Activated CD8-positive, alpha-beta T cell treated with anti-CD3 and anti-CD28 coated beads, Interleukin-2, amount 10 ng/mL, durations not matched to agents 7 days and 5 days (primary cell): Measurements from ENCODE around the gene AFAP1. TPM values are rescaled to one million over a fixed set of nuclear protein-coding genes. Genes with fewer than 3 reads are reported as not detected.
"Not testable (repeated sequence)": the region's sequence is repeated elsewhere in the genome, so short reads cannot be mapped to it uniquely, and the experiment has no call there.

Experiments used
- ATAC-seq: fragments of 150-1000 bp; cut with Tn5 transposase; one replicate; pipeline ENCODE4 v1.10.0; 2021; ENCODE audit warnings: moderate library complexity
- CTCF ChIA-PET: fragments of 350-600 bp; sonication (Branson Sonifier 250); formaldehyde crosslinking; loops from one replicate; lab custom pipeline; 2021; ENCODE audit warnings: antibody characterized with exemption; lab: Charles Lee
- POLR2A ChIA-PET: fragments of 350-600 bp; sonication (Branson Sonifier 250); formaldehyde crosslinking; loops from one replicate; lab custom pipeline; 2021; ENCODE audit warnings: antibody characterized with exemption; lab: Charles Lee
- DNase-seq: peaks from one replicate; pipeline ENCODE4 v3.0.0-alpha.2; 2020
- H3K27ac Mint-ChIP-seq: one replicate; pipeline ENCODE4 v1.8.0; 2021; ENCODE audit warnings: mild to moderate bottlenecking, mixed read lengths
- H3K27me3 Mint-ChIP-seq: one replicate; pipeline ENCODE4 v1.8.0; 2021; ENCODE audit warnings: low read depth, mixed read lengths
- H3K36me3 Mint-ChIP-seq: one replicate; pipeline ENCODE4 v1.8.0; 2021; ENCODE audit warnings: low read depth, mixed read lengths
- H3K4me1 Mint-ChIP-seq: one replicate; pipeline ENCODE4 v1.8.0; 2021; ENCODE audit warnings: low read depth, mixed read lengths
- H3K4me3 Mint-ChIP-seq: one replicate; pipeline ENCODE4 v1.8.0; 2021; ENCODE audit warnings: mild to moderate bottlenecking, mixed read lengths
- H3K9me3 Mint-ChIP-seq: one replicate; pipeline ENCODE4 v1.8.0; 2022; ENCODE audit warnings: mixed read lengths; ENCODE audit not compliant: insufficient read depth
- total RNA-seq, 2 experiments: library from RNA; stranded (reverse); gene quantifications; one replicate each; pipeline ENCODE4 v1.2.3, GENCODE V29; 2021

AFAP1 gene
- total RNA-seq, 2 experiments from 2014 or later, result 5.3 to 6.2 TPM

DNA sequence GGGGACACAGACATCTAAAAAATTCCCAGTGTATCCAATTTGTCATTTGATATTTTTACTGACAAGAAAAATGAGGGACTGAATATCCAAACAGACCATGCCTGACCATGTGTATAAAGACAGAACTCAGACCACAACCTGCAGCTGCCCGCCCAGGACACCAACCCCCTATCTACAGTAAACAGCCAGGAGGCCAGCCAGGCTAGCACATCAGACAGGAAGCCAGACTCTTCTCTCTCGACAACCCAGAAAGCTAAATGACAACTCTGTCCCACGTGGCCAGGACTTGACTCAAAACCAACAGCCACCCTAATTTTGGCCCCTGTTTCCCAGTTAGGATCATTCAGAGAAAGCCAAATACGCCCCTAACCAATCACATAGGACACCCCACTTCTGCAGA is 15.1 kb downstream of the AFAP1 start:
- Mint-ChIP-seq H3K4me3 (no peak overlapping the region), H3K27ac (no peak overlapping the region), H3K27me3 (no peaks in the 10 kb centered on the region), H3K4me1 (no peaks in the 10 kb centered on the region), H3K36me3 (no peaks in the 10 kb centered on the region), H3K9me3 (no peaks in the 10 kb centered on the region)
- POLR2A ChIA-PET, result no interaction called here
- ATAC-seq (no peak), DNase-seq (no peak)
- CTCF ChIA-PET, result interaction anchor here (0.9 to 1.1 kb wide), 2 partner anchors 62 to 119 kb away, joined by 3 to 4 read pairs; no protein-coding TSS in a partner anchor

DNA sequence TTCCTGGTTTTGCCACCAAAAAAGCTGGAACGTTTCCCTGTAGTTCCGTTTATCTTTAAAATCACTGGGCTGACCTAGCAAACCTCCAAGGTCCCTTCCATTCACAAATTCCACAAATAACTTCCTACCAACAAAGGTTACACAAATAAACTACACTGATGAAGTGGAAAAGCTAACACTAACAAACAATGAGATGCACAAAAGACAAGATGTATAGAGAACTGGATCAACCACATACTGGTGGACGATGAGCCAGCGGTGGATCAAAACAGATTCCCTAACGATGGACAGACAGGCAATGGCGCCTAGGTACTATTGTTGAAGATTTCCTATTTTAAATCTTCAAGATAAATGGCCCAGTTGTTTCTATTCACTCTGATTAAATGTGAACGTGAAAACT is 15.5 kb downstream of the AFAP1 start:
- no peak for DNase-seq
- Mint-ChIP-seq H3K36me3 (no peaks in the 10 kb centered on the region), H3K4me1 (no peaks in the 10 kb centered on the region), H3K27me3 (no peaks in the 10 kb centered on the region), H3K4me3 (no peak overlapping the region), H3K27ac (no peak overlapping the region), H3K9me3 (no peaks in the 10 kb centered on the region)
- ATAC-seq, result no peak
- ChIA-PET CTCF (no interaction called here), POLR2A (no interaction called here)

DNA sequence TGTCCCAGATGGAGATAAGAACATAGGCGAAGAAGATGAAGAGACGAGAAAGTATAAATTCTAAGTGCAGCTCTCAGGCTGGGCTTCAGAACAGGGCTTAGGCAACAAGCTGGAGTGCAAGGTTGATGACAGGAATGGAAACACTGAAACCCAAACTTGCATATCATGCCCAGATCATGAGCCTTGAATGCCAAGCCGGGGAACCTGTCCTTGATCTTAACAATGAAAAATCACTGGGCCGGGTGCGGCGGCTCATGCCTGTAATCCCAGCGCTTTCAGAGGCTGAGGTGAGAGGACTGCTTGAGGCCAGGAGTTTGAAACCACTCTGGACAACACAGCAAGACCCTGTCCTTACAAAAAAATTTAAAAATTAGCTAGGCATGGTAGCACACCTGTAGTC is 17.2 kb downstream of the AFAP1 start:
- CTCF ChIA-PET, result interaction anchor here (0.6 kb wide), 1 partner anchor 80 kb away, joined by 4 read pairs; no protein-coding TSS in a partner anchor
- no peaks in the 10 kb centered on the region for H3K27me3 Mint-ChIP-seq
- no peak overlapping the region for H3K4me3 Mint-ChIP-seq
- ATAC-seq (no peak), DNase-seq (no peak)
- no peaks in the 10 kb centered on the region for H3K36me3 Mint-ChIP-seq
- H3K4me1 Mint-ChIP-seq, result no peaks in the 10 kb centered on the region
- POLR2A ChIA-PET, result no interaction called here
- no peak overlapping the region for H3K27ac Mint-ChIP-seq
- H3K9me3 Mint-ChIP-seq, result no peaks in the 10 kb centered on the region

DNA sequence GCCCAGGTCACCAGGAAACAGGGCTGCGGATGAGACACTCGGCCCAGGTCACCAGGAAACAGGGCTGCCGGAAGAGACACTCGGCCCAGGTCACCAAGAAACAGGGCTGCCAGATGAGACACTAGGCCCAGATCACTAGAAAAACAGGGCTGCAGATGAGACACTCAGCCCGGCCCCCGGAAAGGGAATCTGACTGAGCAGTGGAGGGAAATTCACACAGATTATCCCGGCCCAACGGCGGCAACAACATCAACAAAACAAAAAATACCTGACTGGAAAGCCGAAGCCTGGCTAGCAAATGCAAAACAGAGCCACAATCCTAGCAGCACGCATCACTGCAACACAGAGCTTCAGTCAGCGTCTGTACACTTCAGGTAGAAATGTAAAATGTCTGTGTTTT is 20.7 kb downstream of the AFAP1 start:
- Mint-ChIP-seq H3K9me3 (no peaks in the 10 kb centered on the region), H3K27ac (no peak overlapping the region), H3K4me3 (no peak overlapping the region), H3K36me3 (peaks cover 2% of the 10 kb centered on the region), H3K4me1 (peaks cover 15% of the 10 kb centered on the region), H3K27me3 (no peaks in the 10 kb centered on the region)
- DNase-seq, result no peak
- ATAC-seq, result no peak
- CTCF ChIA-PET, result no interaction called here
- POLR2A ChIA-PET, result no interaction called here

DNA sequence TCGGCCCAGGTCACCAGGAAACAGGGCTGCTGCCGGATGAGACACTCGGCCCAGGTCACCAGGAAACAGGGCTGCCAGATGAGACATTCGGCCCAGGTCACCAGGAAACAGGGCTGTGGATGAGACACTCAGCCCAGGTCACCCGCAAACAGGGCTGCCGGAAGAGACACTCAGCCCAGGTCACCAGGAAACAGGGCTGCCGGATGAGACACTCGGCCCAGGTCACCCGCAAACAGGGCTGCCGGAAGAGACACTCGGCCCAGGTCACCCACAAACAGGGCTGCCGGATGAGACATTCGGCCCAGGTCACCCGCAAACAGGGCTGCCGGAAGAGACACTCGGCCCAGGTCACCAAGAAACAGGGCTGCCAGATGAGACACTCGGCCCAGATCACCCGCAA is 21.5 kb downstream of the AFAP1 start:
- H3K36me3 Mint-ChIP-seq, CTCF ChIA-PET, DNase-seq, ATAC-seq, H3K9me3 Mint-ChIP-seq, H3K27me3 Mint-ChIP-seq, H3K4me3 Mint-ChIP-seq, H3K27ac Mint-ChIP-seq, POLR2A ChIA-PET: not testable (repeated sequence)
- peaks cover 15% of the 10 kb centered on the region for H3K4me1 Mint-ChIP-seq

DNA sequence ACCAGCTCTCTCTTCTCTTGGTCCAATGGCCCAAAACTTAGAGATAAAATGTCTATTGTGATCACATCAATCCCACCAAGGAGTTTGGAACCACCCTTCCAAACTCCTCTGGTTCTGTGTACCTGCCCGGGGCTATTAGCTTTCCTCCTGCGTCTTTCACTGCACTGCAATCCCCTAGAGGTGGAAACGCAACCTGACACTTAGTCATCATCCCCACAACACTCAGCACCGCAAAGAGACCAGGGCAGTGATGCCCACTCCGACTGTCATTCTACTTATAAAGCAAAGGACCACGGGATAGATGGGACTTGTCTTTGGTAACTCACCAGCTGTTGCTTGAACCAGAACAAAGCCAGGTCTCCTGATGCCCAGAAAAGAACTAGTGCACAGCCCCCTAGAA is 22.0 kb downstream of the AFAP1 start:
- POLR2A ChIA-PET, result no interaction called here
- H3K4me1 Mint-ChIP-seq, result peaks cover 15% of the 10 kb centered on the region

DNA sequence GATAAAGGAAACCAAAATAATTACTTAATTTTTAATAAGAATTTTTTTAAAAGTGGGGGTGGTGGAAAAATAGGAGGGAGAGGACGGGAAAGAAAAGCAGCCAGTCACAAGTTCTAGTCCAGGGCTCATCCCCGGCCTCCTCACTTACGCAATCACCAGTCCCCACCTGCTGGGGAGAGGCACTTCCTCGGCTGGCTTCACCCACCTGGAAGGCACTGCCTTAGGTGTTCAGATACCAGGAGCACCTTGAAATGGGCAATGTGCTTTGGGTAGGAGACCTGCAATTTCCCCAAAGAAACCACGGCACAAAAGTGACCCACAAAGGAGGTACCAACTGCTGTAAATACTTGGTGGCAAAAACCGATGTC is 23.8 kb downstream of the AFAP1 start:
- Mint-ChIP-seq H3K36me3 (peaks cover 2% of the 10 kb centered on the region), H3K4me1 (peaks cover 15% of the 10 kb centered on the region), H3K27ac (no peak overlapping the region), H3K9me3 (no peaks in the 10 kb centered on the region), H3K4me3 (no peak overlapping the region), H3K27me3 (peaks cover 5% of the 10 kb centered on the region)
- DNase-seq, result no peak
- ChIA-PET POLR2A (no interaction called here), CTCF (interaction anchor here (1.2 kb wide), 1 partner anchor 114 kb away, joined by 3 read pairs; no protein-coding TSS in a partner anchor)
- ATAC-seq, result no peak

More for the DNA sequence above, 22.0 kb downstream of the AFAP1 start:
- Mint-ChIP-seq H3K4me3 (no peak overlapping the region), H3K27me3 (peaks cover 2% of the 10 kb centered on the region), H3K36me3 (peaks cover 2% of the 10 kb centered on the region), H3K27ac (no peak overlapping the region), H3K9me3 (no peaks in the 10 kb centered on the region)
- CTCF ChIA-PET, result interaction anchor here (1.8 kb wide), 1 partner anchor 20 kb away, joined by 5 read pairs; no protein-coding TSS in a partner anchor
- ATAC-seq (no peak), DNase-seq (no peak)

DNA sequence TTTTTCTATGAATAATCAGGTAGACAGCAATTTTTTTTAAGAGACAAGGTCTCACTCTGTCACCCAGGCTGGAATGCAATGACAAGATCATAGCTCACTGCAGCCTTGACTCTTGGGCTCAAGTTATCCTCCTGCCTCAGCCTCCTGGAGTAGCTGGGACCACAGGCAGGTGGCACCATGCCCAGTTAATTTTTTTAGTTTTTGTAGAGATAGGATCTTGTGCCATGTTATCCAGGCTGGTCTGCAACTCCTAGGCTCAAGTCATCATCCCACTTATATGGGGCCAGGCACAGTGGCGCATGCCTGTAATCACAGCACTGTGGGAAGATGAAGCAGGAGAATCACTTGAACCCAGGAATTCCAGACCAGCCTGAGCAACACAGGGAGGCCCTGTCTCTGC is 26.8 kb downstream of the AFAP1 start:
- H3K27me3 Mint-ChIP-seq, result peaks cover 5% of the 10 kb centered on the region
- no peak for ATAC-seq
- CTCF ChIA-PET, result interaction anchor here (1.2 to 1.3 kb wide), 2 partner anchors 25 to 69 kb away, joined by 3 to 5 read pairs; no protein-coding TSS in a partner anchor

DNA sequence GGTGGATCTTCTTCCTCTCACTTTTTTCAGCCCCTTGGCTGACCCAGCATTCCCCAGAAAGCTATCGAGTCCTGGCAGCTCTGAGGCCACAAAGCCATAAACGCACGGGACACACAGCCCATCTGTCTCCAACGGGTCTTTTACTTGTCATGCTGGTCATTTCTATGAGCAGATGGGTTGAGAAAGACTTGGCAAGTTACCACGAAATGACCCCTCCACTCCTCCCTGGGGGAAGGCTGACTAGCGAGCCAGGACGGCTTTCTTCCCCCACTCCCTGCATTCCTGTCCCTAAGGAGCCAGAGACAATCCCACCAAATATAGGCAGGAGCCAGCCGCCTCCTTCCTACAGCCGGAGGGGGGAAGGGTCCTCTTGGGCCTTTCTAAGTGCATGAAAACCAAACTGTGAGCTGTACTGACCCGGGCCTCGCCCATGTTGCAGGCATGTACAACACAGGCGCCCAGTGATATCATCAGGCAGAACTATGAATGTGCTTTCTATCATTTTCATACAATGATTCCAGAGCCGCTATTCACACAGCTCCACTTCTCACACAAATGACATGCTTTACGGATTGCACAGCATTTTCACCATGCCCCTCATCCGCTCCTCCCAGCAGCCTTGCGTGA is 28.6 kb downstream of the AFAP1 start:
- Mint-ChIP-seq H3K4me1 (peaks cover 20% of the 10 kb centered on the region), H3K27ac (no peak overlapping the region), H3K36me3 (peaks cover 2% of the 10 kb centered on the region), H3K27me3 (peaks cover 7% of the 10 kb centered on the region), H3K4me3 (no peak overlapping the region), H3K9me3 (no peaks in the 10 kb centered on the region)
- ChIA-PET CTCF (no interaction called here), POLR2A (no interaction called here)
- ATAC-seq (no peak), DNase-seq (no peak)

More for the DNA sequence above, 26.8 kb downstream of the AFAP1 start:
- Mint-ChIP-seq H3K4me3 (no peak overlapping the region), H3K36me3 (peaks cover 2% of the 10 kb centered on the region), H3K4me1 (peaks cover 25% of the 10 kb centered on the region), H3K27ac (no peak overlapping the region), H3K9me3 (no peaks in the 10 kb centered on the region)
- DNase-seq, result no peak
- POLR2A ChIA-PET, result interaction anchor here (1.1 kb wide), 1 partner anchor 18 kb away, joined by 4 read pairs; no protein-coding TSS in a partner anchor

DNA sequence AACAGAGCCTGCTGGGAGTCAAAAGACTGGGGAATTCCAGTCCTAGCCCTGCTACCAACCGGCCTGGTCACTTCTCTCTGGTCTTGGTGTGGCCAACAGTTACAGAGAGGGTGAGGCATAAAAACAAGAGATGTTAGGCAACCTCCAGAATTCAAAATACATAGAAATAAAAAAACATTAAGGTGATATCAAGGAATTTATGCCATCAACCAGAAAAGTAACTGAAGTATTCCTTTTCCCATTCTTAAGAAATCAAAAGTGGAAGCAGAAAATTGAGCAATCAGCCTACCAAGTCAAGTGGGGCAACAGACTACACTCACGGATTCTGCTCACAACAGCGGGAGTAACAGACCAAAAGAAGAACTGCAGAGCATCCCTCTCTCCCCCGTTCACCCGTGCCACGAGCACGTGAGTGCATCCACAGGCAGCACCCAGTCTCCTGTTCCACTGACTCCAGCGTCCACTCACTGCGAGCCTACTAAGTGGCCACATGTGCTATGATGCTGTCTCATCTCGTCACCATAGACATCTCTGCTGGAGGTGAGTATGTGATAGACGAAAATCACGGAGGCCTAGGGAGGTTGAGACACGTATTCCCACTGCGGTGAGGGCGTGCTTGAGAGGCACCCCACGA is 29.3 kb downstream of the AFAP1 start:
- ATAC-seq (no peak), DNase-seq (no peak)
- Mint-ChIP-seq H3K4me3 (no peak overlapping the region), H3K36me3 (peaks cover 2% of the 10 kb centered on the region), H3K9me3 (no peaks in the 10 kb centered on the region), H3K4me1 (peaks cover 14% of the 10 kb centered on the region), H3K27ac (no peak overlapping the region), H3K27me3 (peaks cover 7% of the 10 kb centered on the region)
- POLR2A ChIA-PET, result no interaction called here
- CTCF ChIA-PET, result interaction anchor here (1.8 kb wide), 1 partner anchor 67 kb away, joined by 7 read pairs; no protein-coding TSS in a partner anchor

DNA sequence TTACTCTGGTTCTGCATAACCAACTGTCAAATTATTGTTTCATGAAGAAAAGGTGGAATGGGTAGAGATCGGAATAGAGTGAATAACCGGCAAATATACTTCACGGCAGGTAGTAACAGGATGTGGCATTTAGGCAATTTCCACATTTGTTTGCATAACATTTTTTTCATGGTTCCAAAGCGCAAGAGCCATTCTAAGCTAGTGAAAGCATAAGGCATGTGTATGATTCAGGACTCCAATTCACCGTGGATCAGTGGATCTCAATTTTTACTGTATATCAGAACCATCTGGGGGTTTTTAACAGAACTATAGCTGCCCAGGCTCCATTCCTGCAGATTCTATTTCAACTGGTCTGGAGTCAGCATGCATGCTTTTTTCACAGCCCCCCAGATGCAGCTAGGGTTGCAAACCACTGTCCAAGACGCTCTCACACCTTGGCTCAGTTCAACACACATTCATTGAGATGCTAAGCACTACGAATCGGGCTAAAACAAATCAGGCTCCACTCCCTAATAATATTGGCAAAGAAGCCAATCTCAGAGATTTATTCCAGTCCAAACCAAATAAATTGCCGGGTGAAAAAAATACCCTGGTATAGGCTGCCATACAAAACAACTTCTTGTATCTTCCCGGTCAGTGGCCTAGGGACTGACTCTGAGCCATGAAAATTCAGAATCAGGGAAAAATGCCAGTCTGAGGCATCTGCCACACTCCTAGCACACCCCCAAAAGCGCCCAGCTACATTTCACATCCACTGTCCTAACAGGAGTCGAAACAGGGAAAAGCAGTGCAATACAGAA is 30.0 kb downstream of the AFAP1 start:
- no peaks in the 10 kb centered on the region for H3K9me3 Mint-ChIP-seq
- ChIA-PET POLR2A (interaction anchor here (1.2 kb wide), 1 partner anchor 55 kb away, joined by 3 read pairs; no protein-coding TSS in a partner anchor), CTCF (interaction anchor here (1.2 to 2.7 kb wide), 6 partner anchors 14 to 66 kb away, joined by 3 to 10 read pairs (median 5); partner anchors contain the start of gene AFAP1)
- no peak overlapping the region for H3K4me3 Mint-ChIP-seq
- H3K36me3 Mint-ChIP-seq, result no peaks in the 10 kb centered on the region
- peaks cover 7% of the 10 kb centered on the region for H3K27me3 Mint-ChIP-seq
- peaks cover 10% of the 10 kb centered on the region for H3K4me1 Mint-ChIP-seq
- no peak overlapping the region for H3K27ac Mint-ChIP-seq
- ATAC-seq (no peak), DNase-seq (no peak)
